Pancreas (tissue), 10 donors: ENCODE data around the gene ARL15. TPM values are rescaled to one million over a fixed set of nuclear protein-coding genes. Genes with fewer than 3 reads are reported as not detected.
"Not testable (repeated sequence)": the region's sequence is repeated elsewhere in the genome, so short reads cannot be mapped to it uniquely, and the experiment has no call there.

Experiments
- ATAC-seq, 4 donors: fragments of 200-7000 bp; cut with Tn5 transposase; one replicate each; pipeline versions ENCODE4 v1.8.0 to v1.9.1; 2020; ENCODE audit warnings: mild to moderate bottlenecking in 4 of 4, moderate library complexity in 4 of 4
- DNase-seq, 6 donors: peaks; one replicate each; pipeline ENCODE4 v3.0.0-alpha.2; 2020
- FAIRE-seq: peaks from 2 replicates; lab custom pipeline; 2012; peaks lifted over from hg19 to GRCh38; lab: Jason Lieb, UNC
- H3K27ac ChIP-seq, 4 donors: fragments of 200-600 bp; sonication (generic); 1 replicate in 3 of 4; 2 replicates in 1 of 4; pipeline versions ENCODE4 v1.5.0 to v1.8.0; 2020
- H3K27me3 ChIP-seq, 4 donors: fragments of 200-600 bp; one replicate each; pipeline ENCODE4 v1.8.0; 2021
- H3K36me3 ChIP-seq, 3 donors: fragments of 200-600 bp; sonication (generic) in 1 of 3; one replicate each; pipeline versions ENCODE4 v1.5.0 to v1.8.0; 2020 to 2021
- H3K4me1 ChIP-seq, 3 donors: fragments of 200-600 bp; one replicate each; pipeline ENCODE4 v1.8.0; 2021
- H3K4me3 ChIP-seq, 4 donors: fragments of 200-600 bp; sonication (generic) in 2 of 4; one replicate each; pipeline versions ENCODE4 v1.5.0 to v1.8.0; 2020 to 2021
- H3K9me3 ChIP-seq, 4 donors: fragments of 200-600 bp; one replicate each; pipeline ENCODE4 v1.8.0; 2021
- WGBS, 2 donors: extraction: QIAGEN DNeasy Blood & Tissue Kit; methylation state at CpG; one replicate each; pipeline ENCODE4 v1.1.7; 2013; 5-methylcytosine and 5-hydroxymethylcytosine counted together
- intact Hi-C, 3 donors: fragments of 100-400 bp; cut with DNase I; formaldehyde crosslinking; loops; one replicate each; pipeline versions ENCODE4 v1.11.1 to v1.14.2; 2022
- polyA plus RNA-seq, 2 donors: library from polyadenylated mRNA; stranded (reverse); fragments of 200-250 nt; gene quantifications; one replicate each; pipeline ENCODE4 v1.2.3, GENCODE V29; 2013
- total RNA-seq, 6 donors: library from RNA; stranded (reverse); fragmentation: NEBNext Ultra II Directional in 4 of 6; extraction: Animal tissue kit (Norgen Biotek cat#: 25700) in 4 of 6; gene quantifications; one replicate each; pipeline versions ENCODE4 v1.2.1 to v1.2.4, GENCODE V29; 2021 to 2023
- TF ChIP-seq, protein P1 (sequence below), 4 donors: fragments of 200-600 bp; sonication (generic) in 3 of 4; IDR thresholded peaks; one replicate each; pipeline versions ENCODE4 v1.5.0 to v1.8.0; 2021; ENCODE audit warnings: antibody characterized with exemption in 4 of 4
- donor health status: healthy with polysubstance abuse.
- donor health status: DM: no; HTN: no; CAD: no; lungs with moderate emphysema.
- donor health status: DM: no; HTN: no; CAD: no.
- donor health status: control.
- donor health status: control.
- donor health status: Bipolar disorder and iron deficiency.
- donor health status: DM: yes; HTN: yes; CAD: no.
- donor health status: DM: no; HTN: no; CAD: no.
- donor health status: DM: no; HTN: no; CAD: no.
- donor health status: DM: yes; HTN: yes; CAD: no.

The ARL15 gene
- 10 to 100 TPM in 2 of 6 donors, 1 to 10 TPM in 4; 4.8 to 14.0 (median 6.7) TPM for total RNA-seq
- polyA plus RNA-seq: 10 to 100 TPM in 1 of 2 donors, 1 to 10 TPM in 1; 3.9 to 11.4 TPM

DNA sequence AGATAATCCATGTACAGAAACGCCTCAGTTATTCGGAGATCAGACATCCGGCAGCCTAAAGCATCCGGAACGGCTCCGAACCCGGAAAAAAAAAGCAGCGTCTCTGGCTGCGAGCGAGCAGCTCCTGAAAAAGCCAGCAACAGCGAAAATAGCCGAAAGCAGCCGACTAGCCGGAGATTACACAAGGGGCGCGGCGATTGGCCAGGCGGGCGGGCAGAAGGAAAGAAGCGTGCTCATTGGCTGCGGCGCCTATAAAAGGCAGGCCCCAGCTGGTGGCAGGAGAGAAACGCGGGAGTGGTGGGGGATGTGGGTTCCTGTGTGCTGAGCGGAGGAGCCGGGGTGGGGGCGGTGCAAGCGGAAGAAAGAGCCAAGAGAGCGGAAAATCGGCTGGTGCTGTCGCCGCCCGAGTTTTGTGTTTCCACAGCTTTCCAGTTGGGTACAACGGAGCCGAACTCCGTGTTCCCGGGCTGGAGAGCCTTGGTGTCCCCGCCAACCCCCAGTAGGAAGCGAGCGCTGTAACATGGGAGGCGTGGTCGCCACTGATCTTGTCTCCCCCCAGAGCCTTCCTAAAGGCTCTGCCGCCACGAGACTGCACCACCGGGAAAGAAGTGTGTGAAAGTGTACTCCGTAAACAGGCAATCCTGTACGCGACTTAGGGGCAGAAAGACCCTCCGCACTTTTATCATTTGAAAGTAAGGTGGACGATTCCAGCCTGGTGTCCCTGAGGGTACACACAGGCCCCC, at the start of gene ARL15:
Gene ARL15, minus strand, starts transcription at position 141 of the 743 bp plus-strand sequence.
- FAIRE-seq: peak; percentile 74
- WGBS, 2 donors: 0 to 1% methylated on average over 45 to 50 of the region's 50 CpGs
- intact Hi-C loops: no loop called here

DNA sequence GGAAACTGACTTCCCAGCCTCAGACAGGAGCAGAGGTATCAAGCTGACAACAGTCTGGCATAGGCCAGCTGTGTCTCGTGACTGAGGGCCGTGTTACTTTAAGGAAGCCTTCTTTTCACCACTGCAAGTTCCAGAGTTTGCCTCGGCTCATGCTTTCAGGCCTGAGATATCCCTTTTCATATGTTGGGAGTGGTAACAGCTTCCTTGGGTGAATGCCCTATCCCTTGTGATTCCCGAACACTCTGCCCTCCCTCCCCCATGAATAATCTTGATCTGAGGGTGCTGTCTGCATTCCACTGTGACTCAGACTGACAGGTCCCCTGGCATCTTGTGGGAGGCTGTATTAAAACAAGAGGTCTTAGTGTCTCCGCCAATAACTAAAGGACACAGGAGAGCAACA, 49.7 kb upstream of the ARL15 start:
- WGBS, 2 donors: 43 to 46% methylated on average over 5 of the region's 5 CpGs
- H3K4me1 ChIP-seq: peaks cover 19 to 29% (median 23%) of the 10 kb centered on the region in 3 donors
- H3K36me3 ChIP-seq: no peaks in the 10 kb centered on the region
- FAIRE-seq (no peak), DNase-seq (no peak), ATAC-seq (peak in 2 of 4 donors; percentile 24 to 38)
- intact Hi-C loops: no loop called here
- H3K9me3 ChIP-seq: no peaks in the 10 kb centered on the region
- no peaks in the 10 kb centered on the region for H3K27me3 ChIP-seq
- no peak overlapping the region for H3K27ac ChIP-seq
- no peak overlapping the region for H3K4me3 ChIP-seq
- TF ChIP-seq, protein P1, sequence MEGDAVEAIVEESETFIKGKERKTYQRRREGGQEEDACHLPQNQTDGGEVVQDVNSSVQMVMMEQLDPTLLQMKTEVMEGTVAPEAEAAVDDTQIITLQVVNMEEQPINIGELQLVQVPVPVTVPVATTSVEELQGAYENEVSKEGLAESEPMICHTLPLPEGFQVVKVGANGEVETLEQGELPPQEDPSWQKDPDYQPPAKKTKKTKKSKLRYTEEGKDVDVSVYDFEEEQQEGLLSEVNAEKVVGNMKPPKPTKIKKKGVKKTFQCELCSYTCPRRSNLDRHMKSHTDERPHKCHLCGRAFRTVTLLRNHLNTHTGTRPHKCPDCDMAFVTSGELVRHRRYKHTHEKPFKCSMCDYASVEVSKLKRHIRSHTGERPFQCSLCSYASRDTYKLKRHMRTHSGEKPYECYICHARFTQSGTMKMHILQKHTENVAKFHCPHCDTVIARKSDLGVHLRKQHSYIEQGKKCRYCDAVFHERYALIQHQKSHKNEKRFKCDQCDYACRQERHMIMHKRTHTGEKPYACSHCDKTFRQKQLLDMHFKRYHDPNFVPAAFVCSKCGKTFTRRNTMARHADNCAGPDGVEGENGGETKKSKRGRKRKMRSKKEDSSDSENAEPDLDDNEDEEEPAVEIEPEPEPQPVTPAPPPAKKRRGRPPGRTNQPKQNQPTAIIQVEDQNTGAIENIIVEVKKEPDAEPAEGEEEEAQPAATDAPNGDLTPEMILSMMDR (IDR thresholded peaks at IDR 0.05): no peak

More for the DNA sequence above, at the start of gene ARL15:
- ATAC-seq (peak; percentile 93 to 97 (median 96)), DNase-seq (peak; percentile 97 to 99 (median 98))
- Histone ChIP-seq H3K27me3 (no peaks in the 10 kb centered on the region), H3K36me3 (no peaks in the 10 kb centered on the region), H3K4me1 (peaks cover 7 to 18% (median 12%) of the 10 kb centered on the region in 3 donors), H3K9me3 (no peaks in the 10 kb centered on the region), H3K27ac (peak within 1 kb of the TSS; percentile 72 to 92 (median 83)), H3K4me3 (peak within 1 kb of the TSS; percentile 73 to 91 (median 79))
- TF ChIP-seq, protein P1 (IDR thresholded peaks at IDR 0.05): no peak

DNA sequence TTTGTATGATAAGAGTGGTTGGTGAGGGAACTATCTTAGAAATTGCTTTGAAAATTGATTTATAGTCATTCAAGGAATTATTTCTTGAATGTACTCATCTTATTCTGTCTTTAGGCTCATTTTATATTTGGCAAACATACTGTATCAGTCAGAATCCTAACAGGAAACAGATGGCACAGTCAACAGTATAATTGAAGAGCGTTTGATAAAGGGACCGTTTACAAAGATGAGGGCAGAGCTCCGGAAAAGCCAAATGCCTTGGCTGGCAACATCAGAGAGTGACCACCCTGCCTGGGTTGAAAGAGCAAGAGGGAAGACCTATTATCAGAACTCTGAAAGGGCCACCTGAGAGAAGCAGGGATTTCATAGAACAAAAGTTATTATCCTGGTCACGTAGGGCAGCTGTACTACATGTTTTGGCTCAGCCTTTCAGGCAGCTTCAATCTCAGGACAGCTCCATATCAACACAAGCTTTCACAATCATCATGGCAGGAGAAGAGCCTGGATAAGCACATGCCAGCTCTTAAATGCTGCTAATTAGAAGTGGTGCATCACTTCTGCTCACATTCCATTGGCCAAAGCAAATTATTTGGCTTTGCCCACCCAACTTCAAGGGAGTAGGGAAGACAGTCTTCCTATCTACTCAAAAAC, 47.2 kb upstream of the ARL15 start:
- intact Hi-C loops: no loop called here
- no peaks in the 10 kb centered on the region for H3K27me3 ChIP-seq
- no peak for FAIRE-seq

DNA sequence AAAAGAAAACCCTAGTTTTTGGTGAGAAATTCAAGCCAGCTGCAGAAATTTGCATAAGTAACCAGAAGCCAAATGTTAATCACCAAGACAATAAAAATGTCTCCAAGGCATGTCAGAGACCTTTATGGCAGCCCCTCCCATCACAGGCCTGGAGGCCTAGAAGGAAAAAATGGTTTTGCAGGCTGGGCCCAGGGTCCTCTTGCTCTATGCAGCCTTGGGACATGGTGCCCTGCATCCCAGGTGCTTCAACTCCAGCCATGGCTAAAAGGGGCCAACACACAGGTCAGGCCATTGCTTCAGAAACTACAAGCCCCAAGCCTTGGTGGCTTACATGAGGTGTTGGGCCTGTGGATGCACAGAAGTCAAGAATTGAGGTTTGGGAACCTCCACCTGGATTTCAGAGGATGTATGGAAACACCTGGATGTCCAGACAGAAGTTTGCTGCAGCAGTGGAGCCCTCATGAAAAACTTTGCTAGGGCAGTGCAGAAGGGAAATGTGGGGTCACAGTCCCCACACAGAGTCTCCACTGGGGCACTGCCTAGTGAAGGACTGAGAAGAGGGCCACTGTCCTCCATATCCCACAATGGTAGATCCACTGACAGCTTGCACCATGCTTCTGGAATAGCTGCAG, 43.7 kb upstream of the ARL15 start:
- H3K4me3 ChIP-seq, H3K27ac ChIP-seq, DNase-seq, H3K4me1 ChIP-seq, H3K27me3 ChIP-seq, intact Hi-C loops, FAIRE-seq, H3K36me3 ChIP-seq, H3K9me3 ChIP-seq, ATAC-seq: not testable (repeated sequence)

More for the DNA sequence above, 47.2 kb upstream of the ARL15 start:
- 64 to 71% methylated on average over 4 of the region's 4 CpGs for WGBS, 2 donors
- Histone ChIP-seq H3K36me3 (no peaks in the 10 kb centered on the region), H3K4me3 (no peak overlapping the region), H3K4me1 (peaks cover 19 to 27% (median 23%) of the 10 kb centered on the region in 3 donors), H3K27ac (no peak overlapping the region), H3K9me3 (no peaks in the 10 kb centered on the region)
- ATAC-seq: peak in 1 of 4 donors; percentile 39
- DNase-seq: no peak
- TF ChIP-seq, protein P1 (IDR thresholded peaks at IDR 0.05): no peak

DNA sequence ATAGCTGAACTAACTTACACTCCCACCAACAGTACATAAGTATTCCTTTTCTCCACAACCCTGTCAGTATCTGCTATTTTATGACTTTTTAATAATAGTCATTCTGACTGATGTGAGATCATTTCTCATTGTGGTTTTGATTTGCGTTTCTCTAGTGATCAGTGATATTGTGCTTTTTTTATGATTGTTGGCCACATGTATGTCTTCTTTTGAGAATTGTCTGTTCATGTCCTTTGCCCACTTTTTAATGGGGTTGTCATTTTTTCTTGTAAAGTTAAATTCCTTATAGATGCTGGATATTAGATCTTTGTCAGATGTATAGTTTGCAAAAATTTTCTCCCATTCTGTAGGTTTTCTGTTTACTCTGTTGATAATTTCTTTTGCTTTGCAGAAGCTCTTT, 42.2 kb upstream of the ARL15 start:
- H3K27me3 ChIP-seq, H3K4me1 ChIP-seq, ATAC-seq, intact Hi-C loops, H3K27ac ChIP-seq, H3K36me3 ChIP-seq, H3K4me3 ChIP-seq, H3K9me3 ChIP-seq, DNase-seq: not testable (repeated sequence)
- WGBS, 2 donors: 0 to 32% methylated on average over 1 of the region's 1 CpG
- FAIRE-seq: peak; percentile 37
